GM19467 (cell line): ENCODE results near the gene LDLRAD4.
"Not testable (repeated sequence)": the region's sequence is repeated elsewhere in the genome, so short reads cannot be mapped to it uniquely, and the experiment has no call there.

ENCODE experiments used
- ATAC-seq: cut with Tn5 transposase; IDR thresholded peaks from one replicate; pipeline ENCODE4 v1.9.1; 2021; ENCODE audit warnings: mild to moderate bottlenecking, moderate library complexity; ENCODE audit not compliant: unreplicated experiment

The LDLRAD4 gene

DNA sequence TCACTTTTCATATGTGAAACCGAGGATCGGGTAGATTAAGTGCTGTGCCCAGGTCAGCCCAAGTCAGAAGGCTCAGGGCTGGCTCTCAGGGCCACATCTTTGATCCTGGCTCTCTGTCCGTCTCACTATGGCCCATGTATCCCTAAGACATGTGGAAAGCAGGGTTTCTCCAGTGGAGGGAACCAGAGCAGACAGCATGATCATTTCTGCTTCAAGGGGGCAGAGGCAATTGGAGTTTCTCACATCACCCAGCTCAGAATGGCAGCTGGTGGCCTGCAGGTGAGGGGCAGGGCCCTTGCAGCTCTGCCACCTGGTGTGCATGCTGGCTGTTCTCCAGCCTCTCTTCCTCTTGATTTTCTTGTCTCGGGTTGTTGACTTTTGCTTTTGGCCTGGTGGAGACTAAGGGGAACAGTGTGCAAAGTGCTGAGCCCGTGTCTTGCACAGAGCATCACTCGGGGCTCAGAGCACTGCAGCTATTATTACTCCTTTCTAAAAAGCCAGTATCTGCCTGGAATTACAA is 27.0 kb downstream of the LDLRAD4 start:
- ATAC-seq, result no peak

DNA sequence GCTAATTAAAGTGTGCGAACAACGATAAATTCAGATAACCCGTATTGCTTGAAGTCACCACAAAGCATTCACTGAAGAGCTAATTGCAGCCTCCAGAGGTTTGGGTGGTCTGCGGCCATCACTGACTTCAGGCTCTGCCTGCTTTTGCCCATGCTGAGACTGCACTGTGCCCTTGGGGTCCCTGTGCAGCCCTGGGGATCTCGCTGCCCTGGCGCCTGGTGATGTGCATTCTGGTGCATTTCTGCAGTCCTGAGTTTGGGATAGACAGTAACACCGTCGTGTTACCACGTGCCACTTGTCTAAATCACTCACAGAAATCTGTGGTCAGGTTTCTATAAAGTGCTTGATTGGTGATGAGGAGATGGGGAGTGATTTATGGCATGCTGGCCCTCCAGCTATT is 27.6 kb downstream of the LDLRAD4 start:
- no peak for ATAC-seq

DNA sequence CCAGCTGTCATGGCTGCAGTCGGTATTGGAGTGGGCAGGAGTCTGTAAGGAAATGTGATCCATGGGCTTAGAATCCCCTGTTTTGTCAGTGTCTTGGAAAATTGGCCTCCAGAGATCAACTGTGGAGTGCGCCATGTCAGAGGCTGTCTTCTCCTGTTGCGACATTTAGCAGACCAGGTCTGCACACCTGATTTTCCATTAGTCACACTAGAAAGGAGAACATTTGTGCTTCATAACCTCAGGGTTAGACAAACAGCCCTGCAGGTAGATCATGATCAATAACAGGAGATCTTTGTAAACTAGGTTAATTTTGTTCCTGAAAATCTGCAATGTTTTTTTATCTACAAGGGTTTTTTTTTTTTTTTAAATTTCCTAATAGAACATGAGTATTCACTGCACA is 28.0 kb downstream of the LDLRAD4 start:
- ATAC-seq, result no peak

DNA sequence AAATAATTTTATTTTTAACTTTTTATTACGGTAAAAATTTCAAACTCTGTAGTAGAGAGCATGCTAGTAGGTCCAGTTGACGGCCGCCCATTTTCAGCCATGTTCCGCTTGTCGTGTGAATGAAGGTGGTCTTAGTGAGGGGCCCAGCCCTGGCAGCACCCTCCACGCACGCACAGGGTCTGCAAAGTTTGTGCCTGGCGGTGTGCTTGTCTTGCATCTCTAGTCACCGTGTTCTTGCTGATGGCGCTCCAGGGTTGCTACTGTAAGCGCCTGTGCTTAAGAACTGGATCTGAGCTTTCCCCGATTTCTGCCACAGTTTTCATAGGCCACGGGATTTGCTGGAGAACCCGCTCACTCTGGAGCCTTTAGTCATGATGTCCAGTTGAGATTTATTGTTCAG is 28.9 kb downstream of the LDLRAD4 start:
- ATAC-seq, result no peak

DNA sequence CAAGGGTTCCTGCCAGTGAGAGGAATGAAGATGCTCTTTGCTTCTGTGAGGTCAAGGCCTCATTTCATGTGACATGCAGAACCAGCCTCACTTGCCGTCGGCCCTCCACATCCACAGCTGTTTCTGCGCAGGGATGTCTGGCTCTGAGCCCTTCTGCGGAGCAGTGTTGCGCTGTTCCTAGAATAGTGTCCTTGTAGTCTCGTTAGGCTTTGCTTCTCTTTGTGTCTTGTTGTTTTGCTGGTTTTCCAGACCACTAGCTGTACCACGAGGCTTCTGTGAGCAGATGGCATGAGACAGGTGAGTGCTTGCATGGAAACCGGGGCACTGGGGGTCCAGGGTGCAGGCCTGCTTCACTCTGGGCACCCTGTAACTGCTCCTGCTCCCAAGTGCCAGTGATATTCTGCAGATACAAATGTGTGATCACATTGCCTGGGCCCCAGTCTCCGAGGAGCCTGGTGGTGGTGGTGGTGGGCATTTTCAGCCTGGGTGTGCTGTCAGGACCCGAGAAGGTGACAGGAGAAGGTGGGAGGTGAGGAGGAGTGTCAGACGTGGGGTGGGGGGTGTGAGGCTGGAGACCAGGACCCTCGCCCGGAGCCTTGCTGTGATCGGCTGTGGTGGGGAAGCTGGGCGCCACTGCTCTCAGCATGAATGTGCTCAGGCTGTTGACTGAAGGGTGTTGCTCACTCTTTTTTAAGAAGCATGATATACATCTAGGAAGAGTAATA is 34.3 kb downstream of the LDLRAD4 start:
- ATAC-seq, result no peak

DNA sequence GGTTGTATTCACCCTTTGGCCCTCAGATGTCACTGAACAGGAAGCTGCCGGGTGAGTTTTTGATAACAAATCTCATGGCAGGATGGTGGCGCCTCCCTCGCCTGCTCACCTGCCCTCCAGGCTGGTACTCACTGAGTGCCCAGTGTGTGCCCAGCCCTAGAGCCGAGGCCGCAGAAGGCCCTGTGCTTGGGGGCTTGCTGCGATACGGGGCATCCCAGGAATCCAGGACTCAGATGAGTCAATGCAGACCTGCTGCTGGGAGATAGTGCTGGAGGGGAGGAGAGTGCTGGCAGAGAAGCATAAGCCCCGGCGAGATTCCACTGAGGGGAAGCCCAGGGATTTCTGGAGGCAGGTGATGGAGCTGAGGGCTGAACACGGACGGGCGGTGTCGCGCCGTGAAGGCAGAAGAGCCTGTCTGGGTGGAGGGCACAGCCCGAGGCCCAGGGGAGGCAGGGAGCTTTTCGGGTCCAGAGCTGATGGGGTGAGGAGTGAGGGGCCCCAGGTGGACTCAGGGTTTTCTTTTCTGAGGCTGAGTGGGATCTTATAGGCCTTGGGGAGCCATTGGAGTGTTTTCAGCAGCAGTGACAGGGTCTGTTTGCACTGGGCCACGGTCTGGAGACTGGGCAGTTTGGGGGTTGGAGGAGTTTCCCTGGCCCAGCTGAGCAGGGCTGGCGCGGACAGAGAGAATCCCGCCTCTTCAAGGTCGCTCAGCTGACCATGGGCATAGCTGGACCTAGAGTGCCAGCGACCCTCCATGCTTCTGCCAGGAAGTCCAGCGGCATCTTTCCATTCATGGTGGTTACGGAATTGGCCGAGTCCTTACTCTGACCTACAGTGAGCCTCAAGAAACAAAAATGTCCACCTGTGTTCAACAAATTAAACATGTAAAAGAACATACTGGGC is 35.5 kb downstream of the LDLRAD4 start:
- no peak for ATAC-seq

DNA sequence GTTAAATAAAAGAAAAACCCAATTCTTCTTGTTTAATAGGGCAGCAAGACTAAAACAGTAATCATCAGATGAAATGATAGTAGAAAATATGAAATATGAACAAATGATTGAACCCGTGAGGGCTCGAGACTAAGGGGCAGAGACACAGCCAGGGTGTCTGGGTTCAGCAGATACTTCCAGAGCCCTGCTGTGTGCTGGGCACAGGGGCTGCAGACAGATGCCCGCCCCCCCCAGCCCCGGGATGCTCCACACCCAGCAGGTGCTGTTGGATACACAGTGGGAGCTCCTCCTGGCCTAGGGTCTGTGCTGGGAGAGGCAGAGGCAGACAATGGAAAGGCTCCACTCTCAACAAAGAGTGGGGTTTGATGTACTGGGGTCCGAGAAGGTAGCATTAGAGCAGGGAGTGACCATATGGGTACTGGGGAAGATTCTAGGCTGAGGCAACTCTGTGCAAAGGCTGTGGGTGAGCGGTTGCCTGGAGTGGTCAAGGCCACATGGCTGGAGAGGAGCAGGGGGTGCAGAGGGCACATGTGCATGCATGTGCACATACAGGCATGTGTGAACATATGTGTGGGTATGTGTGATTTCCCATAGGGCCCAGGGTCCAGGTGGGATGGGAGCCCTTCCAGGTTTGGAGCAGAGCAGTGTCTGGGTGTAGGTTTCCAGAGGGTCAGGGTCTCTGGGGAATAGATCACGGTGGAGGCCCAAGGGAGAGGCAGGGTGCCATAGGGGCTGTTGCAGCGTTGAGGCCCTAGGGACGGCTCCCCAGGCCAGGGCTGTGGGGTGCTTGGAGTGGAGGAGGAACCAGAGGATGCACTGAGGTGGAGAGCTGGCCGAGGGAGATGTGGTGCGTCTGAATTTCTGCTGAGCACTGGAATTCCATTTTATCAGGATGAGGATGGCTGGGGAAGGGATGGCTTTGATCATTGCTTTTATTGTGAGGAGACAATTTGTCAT is 36.7 kb downstream of the LDLRAD4 start:
- ATAC-seq, result no peak

DNA sequence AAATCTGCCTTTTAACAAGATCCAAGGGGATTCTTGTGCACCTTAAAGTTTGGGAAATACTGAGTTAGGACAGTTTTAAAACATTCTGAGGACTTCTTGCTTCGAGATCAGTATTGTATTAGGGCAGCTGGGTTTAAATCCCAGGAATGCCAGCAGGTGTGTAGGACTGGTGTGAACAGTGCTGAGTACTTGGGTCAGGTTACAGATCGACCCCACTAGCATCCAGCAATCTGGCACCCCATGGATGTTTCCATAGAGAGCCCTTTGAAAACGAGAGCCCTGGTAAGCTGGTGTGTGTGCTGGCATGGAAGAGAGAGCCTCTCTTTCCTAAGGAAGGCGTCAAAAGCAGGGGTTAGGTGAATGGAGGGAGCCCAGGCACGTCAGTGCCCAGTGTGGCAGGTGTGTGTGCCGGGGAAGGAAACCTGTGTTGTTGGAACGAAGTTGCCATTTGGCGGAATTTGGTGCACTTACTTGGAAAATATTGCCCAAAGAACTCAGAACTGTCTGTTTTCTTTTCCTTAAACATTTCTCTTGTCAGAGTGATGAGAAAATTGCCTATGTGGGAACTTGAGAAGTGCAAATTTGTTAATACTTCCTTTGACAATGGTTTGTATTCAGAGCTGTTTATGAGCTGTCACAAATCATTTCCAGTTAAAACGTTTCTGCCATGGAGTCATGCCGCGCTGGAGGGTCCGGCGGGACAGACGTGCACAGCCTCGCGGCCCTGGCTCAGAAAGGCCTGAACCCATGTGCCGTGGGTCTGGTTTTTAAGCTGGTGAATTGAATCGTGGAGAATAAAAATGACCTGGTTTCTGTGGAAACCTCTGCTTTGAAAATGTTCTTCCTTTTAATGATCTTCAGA is 38.1 kb downstream of the LDLRAD4 start:
- ATAC-seq, result no peak

DNA sequence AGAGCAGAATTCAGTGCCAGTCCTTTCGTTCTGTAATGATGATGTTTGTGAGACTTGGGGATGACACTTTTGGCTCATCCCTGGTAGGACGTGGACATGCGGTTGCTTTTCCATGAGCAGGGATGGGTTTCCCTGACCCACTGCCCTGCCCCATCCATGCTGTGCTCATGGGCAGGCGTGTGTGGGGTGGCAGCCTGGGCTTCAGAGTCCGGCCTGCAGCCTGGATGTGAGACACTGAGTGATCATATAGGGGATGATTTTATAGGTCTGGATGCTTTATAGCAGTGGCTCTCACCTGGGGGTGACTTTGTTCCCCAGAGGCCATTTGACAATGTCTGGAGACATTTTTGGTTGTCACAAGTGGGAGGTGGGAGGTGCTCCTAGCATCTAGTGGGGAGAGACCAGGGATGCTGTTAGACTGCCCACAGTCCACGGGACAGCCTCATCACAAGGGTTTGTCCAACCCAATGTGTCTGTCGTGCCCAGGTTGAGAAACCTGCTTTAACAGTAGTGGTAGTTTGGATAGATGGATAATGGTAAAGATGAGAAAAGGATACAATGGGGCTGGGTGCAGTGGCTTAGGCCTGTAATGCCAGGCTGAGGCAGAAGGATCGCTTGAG is 38.9 kb downstream of the LDLRAD4 start:
- no peak for ATAC-seq

DNA sequence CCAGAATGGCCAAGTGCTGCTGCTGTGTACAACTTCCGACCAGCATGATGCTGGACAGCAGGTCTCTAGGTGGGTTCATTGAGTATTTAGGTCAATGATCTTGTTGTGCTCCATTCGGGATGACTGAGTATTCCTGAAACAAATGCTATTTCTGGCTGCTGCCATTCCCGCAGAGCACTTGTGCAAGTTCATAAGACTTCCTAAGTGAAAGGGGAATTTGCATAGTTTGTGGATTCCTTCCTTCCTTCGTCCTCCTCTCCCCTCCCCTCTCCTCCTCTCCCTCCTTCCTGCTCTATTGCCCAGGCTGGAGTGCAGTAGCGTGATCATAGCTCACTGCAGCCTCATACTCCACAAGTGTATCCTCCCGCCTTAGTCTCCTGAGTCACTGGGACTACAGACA is 40.4 kb downstream of the LDLRAD4 start:
- ATAC-seq, result no peak

DNA sequence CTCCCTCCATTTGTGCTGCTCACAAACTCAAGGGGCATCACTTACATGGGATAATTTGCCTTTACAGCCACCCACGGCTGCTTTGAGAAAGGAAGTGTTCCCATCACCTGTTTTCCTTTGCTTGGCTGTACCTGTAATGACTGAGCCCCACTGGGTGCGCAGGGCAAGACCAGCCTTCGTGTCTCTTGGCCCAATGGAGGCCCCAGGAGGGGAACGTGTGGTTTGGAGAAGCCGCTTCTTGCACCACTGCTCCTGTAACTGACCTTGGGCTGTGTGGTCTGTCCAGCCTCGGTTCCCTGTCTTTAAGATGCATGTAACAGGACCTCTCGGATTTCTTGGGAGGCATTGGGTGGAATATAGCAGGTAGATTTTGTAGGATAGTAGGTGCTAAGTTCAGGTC is 41.1 kb downstream of the LDLRAD4 start:
- ATAC-seq, result no peak

DNA sequence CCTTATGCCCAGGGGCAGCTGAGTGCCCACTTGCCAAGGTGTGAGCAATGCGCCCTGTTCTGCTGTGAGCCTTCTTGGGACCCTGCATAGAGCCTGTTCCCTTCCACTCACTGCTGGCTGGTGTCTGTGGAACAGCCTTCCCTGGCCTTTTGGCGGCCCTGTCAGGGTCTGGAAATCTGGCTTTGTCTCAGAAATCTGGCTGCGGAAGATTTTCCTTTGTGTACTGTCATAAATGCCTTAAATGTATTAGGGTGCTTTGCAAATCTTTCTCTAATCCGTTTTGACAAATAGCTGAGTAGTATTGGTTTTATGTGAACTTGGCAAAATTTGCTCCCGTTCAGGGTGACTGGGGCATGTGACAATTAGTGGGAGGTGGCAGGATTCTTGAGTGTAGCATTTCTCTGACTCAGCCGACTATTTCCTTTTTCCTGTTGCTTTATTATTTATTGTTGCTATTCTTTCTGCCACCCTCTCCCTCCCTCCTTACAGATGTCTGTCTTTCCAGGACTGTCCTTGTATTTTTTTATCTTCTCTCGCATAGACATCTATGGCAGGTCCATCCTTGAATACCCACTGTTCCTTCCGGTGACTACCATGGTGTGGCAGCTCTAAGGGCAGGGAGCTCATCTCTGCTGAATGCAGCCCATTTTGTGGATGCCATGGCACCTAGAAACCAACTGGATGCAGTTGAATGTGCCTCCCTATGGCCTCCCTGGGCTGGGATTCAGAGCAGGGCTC is 41.8 kb downstream of the LDLRAD4 start:
- no peak for ATAC-seq

DNA sequence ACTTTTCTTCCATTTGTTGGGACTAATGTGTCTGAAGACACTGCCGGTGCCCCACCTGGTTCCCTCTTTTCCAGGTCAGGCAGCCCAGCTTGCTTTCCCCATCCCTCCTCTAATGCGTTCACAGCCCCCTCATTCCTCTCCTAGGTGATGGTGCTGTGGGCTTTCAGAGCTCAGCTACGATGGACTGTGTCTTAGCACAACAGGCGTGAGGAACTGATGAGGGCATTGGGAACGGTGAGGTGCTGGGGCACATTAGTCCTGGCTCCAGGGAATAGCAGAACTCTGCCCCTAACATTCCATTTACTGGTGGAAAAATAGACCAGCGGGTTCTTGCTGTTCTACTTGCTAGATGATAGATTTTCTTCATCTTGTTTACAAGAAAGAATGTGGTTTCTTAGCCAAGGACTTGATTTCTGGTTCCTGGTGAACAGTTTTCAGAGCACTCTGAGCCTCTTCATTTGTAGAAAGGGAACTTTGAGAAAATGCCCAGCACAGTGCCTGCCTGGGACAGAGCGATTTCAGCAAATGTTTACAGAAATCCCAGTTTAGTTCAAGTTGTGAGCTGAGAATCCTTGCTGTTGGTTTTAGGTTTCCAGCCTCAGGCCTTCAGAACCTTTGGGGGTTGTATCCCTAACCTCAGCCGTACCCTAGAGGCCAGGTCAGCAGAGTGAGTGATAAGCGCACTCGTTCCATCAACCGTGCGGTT is 42.5 kb downstream of the LDLRAD4 start:
- ATAC-seq, result no peak

DNA sequence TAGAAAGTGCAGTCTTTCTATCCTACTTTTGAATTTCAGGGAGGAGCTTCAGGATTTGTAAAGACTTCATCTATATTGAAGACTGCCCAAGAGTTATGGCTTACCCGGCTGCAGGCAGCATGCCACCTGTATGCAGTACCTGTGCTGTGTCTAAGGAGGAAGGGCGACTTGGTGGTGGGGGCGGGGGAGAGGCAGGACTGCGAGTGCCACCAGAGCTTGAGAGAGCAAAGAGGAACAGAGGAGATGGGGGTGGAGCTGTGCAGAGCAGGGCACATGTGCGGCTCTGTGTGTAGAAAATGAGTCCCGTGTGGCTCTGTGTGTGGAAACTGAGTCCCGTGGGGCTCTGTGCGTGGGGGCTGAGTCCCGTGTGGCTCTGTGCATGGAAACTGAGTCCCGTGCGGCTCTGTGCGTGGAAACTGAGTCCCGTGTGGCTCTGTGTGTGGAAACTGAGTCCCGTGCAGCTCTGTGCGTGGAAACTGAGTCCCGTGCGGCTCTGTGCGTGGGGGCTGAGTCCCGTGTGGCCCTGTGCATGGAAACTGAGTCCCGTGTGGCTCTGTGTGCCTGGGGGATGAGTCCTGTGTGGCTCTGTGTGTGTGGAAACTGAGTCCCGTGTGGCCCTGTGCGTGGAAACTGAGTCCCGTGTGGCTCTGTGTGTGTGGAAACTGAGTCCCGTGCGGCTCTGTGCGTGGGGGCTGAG is 43.2 kb downstream of the LDLRAD4 start:
- no peak for ATAC-seq

DNA sequence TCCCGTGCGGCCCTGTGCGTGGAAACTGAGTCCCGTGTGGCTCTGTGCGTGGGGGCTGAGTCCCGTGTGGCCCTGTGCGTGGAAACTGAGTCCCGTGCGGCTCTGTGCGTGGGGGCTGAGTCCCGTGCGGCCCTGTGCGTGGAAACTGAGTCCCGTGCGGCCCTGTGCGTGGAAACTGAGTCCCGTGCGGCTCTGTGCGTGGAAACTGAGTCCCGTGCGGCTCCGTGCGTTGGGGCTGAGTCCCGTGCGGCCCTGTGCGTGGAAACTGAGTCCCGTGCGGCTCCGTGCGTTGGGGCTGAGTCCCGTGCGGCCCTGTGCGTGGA is 43.8 kb downstream of the LDLRAD4 start:
- ATAC-seq, result not testable (repeated sequence)

DNA sequence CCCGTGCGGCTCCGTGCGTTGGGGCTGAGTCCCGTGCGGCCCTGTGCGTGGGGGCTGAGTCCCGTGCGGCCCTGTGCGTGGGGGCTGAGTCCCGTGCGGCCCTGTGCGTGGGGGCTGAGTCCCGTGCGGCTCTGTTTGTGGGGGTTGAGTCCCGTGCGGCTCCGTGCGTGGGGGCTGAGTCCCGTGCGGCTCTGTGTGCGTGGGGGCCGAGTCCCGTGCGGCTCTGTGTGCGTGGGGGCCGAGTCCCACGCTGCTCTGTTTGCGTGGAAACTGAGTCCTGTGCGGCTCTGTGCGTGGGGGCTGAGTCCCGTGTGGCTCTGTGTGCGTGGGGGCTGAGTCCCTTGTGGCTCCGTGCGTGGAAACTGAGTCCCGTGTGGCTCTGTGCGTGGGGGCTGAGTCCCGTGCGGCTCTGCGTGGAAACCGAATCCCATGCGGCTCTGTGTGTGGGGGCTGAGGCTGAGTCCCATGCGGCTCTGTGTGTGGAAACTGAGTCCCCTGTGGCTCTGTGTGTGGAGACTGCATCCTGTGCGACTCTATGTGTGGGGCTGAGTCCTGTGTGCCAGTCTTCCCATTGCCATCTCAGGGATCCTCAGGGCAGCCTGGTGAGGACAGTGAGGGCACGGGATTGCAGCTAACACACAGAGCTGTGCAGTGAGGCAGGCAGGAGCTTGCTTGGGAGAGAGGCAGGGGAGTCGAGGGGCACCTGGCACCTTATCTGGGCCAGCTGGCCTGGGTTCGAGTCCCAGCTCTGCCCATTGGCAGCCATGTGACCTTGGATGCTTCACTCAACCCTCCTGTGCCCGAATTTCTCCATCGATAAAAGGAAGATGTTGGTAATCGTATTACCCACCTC is 44.5 kb downstream of the LDLRAD4 start:
- ATAC-seq, result no peak
